OCI-LY3 (cell line): ENCODE results near the gene PCSK5.

Experiments used
- EZH2phosphoT487 ChIP-seq: fragments of 200-600 bp; shearing (Covaris generic); IDR thresholded peaks from 2 replicates; pipeline ENCODE4 v1.6.1; 2018; ENCODE audit warnings: antibody characterized with exemption, mixed run types, low read depth
- TF ChIP-seq, protein P1 (sequence below): fragments of 200-600, 300-600 bp; sonication (generic); IDR thresholded peaks from 2 replicates; pipeline ENCODE4 v1.5.1; 2014; ENCODE audit warnings: antibody characterized with exemption, low read length, low read depth

DNA sequence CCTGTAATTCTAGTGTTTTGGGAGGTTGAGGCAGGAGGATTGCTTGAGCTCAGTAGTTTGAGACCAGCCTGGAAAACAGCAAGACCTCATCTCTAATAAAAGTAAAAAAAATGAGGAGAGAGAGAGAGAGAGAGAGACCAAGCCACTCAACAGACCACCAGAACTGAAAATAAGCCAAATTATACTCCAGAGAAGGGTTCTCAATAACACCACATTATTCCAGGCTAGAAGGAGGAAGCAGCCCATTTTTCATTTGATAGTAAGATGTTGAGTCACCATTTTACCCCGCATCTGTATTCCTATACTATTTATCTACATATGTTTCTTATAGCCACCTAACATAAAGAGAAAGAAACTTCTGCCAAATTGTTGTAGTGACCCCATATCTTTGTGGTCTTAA is 134.8 kb downstream of the PCSK5 start:
- TF ChIP-seq, protein P1, sequence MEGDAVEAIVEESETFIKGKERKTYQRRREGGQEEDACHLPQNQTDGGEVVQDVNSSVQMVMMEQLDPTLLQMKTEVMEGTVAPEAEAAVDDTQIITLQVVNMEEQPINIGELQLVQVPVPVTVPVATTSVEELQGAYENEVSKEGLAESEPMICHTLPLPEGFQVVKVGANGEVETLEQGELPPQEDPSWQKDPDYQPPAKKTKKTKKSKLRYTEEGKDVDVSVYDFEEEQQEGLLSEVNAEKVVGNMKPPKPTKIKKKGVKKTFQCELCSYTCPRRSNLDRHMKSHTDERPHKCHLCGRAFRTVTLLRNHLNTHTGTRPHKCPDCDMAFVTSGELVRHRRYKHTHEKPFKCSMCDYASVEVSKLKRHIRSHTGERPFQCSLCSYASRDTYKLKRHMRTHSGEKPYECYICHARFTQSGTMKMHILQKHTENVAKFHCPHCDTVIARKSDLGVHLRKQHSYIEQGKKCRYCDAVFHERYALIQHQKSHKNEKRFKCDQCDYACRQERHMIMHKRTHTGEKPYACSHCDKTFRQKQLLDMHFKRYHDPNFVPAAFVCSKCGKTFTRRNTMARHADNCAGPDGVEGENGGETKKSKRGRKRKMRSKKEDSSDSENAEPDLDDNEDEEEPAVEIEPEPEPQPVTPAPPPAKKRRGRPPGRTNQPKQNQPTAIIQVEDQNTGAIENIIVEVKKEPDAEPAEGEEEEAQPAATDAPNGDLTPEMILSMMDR: no peak
- TF ChIP-seq EZH2phosphoT487: no peak
